Mesenchymal stem cell (in vitro differentiated cells and primary cell): ENCODE results near the gene INSRR.
A peak's percentile ranks its signal among the peaks of the same experiment; 100 is the strongest.

Experiments
- DNase-seq: peaks from one replicate; pipeline ENCODE4 v3.0.0-alpha.2; 2013
- H2AFZ ChIP-seq: one replicate; pipeline ENCODE4 v1.6.1; 2013; ENCODE audit warnings: low read depth, mild to moderate bottlenecking, control low read depth, inconsistent platforms, low read length, moderate library complexity
- H2AK5ac ChIP-seq: 2 replicates; pipeline ENCODE4 v1.6.1; 2013; ENCODE audit warnings: low read length, moderate library complexity, mild to moderate bottlenecking, inconsistent platforms; ENCODE audit not compliant: severe bottlenecking
- H2BK120ac ChIP-seq: one replicate; pipeline ENCODE4 v1.6.1; 2013; ENCODE audit warnings: low read depth, mild to moderate bottlenecking, inconsistent platforms, low read length, moderate library complexity
- H2BK12ac ChIP-seq, 2 experiments: one replicate each; pipeline ENCODE4 v1.6.1; 2013; ENCODE audit warnings: inconsistent platforms in 2 of 2, low read length in 2 of 2, mild to moderate bottlenecking in 2 of 2, moderate library complexity in 2 of 2, control low read depth in 1 of 2
- H2BK15ac ChIP-seq: one replicate; pipeline ENCODE4 v1.6.1; 2013; ENCODE audit warnings: mild to moderate bottlenecking, low read depth, inconsistent platforms; ENCODE audit not compliant: poor library complexity, severe bottlenecking
- H2BK5ac ChIP-seq: 2 replicates; pipeline ENCODE4 v1.6.1; 2013; ENCODE audit warnings: low read depth, mild to moderate bottlenecking, low read length, control low read depth, inconsistent platforms; ENCODE audit not compliant: poor library complexity, severe bottlenecking
- H3K14ac ChIP-seq, 2 experiments: one replicate each; pipeline ENCODE4 v1.6.1; 2013; ENCODE audit warnings: inconsistent platforms in 2 of 2, low read length in 2 of 2, control low read depth in 1 of 2, mild to moderate bottlenecking in 1 of 2, moderate library complexity in 1 of 2
- H3K18ac ChIP-seq, 2 experiments: one replicate each; pipeline ENCODE4 v1.6.1; 2013; ENCODE audit warnings: inconsistent platforms in 2 of 2, low read length in 2 of 2, control low read depth in 1 of 2, low read depth in 1 of 2, mild to moderate bottlenecking in 1 of 2
- H3K23ac ChIP-seq, 2 experiments: one replicate each; pipeline ENCODE4 v1.6.1; 2013; ENCODE audit warnings: inconsistent platforms in 2 of 2, low read length in 2 of 2, mild to moderate bottlenecking in 2 of 2, moderate library complexity in 2 of 2, control low read depth in 1 of 2
- H3K27ac ChIP-seq: 2 replicates; pipeline ENCODE4 v1.5.1; 2013; ENCODE audit warnings: mild to moderate bottlenecking, moderate library complexity, low read length, control low read depth, inconsistent platforms; ENCODE audit not compliant: poor library complexity, severe bottlenecking
- H3K27me3 ChIP-seq, 2 experiments: 2 replicates each; pipeline versions ENCODE4 v1.6.1 to v1.7.0; 2013; ENCODE audit warnings: low read length in 2 of 2, mild to moderate bottlenecking in 2 of 2, moderate library complexity in 2 of 2, control low read depth in 1 of 2, inconsistent platforms in 1 of 2; ENCODE audit not compliant: control insufficient read depth in 1 of 2, insufficient read depth in 1 of 2
- H3K36me3 ChIP-seq, 2 experiments: 2 replicates each; pipeline versions ENCODE4 v1.6.1 to v1.7.0; 2013; ENCODE audit warnings: low read length in 2 of 2, control low read depth in 1 of 2, inconsistent platforms in 1 of 2, low read depth in 1 of 2, mild to moderate bottlenecking in 1 of 2; ENCODE audit not compliant: insufficient read depth in 2 of 2, control insufficient read depth in 1 of 2
- H3K4ac ChIP-seq, 2 experiments: one replicate each; pipeline ENCODE4 v1.6.1; 2013; ENCODE audit warnings: inconsistent platforms in 2 of 2, low read length in 2 of 2, mild to moderate bottlenecking in 2 of 2, moderate library complexity in 2 of 2, control low read depth in 1 of 2, low read depth in 1 of 2
- H3K4me1 ChIP-seq: 2 replicates; pipeline ENCODE4 v1.6.1; 2013; ENCODE audit warnings: low read depth, low read length, control low read depth; ENCODE audit not compliant: control insufficient read depth, insufficient read depth
- H3K4me2 ChIP-seq: 2 replicates; pipeline ENCODE4 v1.6.1; 2013; ENCODE audit warnings: low read length, mild to moderate bottlenecking, inconsistent platforms; ENCODE audit not compliant: poor library complexity, severe bottlenecking
- H3K4me3 ChIP-seq, 2 experiments: 2 replicates each; pipeline versions ENCODE4 v1.5.1 to v1.7.0; 2013; ENCODE audit warnings: low read length in 2 of 2, mild to moderate bottlenecking in 2 of 2, control low read depth in 1 of 2, low read depth in 1 of 2; ENCODE audit not compliant: insufficient read depth in 1 of 2
- H3K79me1 ChIP-seq: replicated peaks from 2 replicates; pipeline ENCODE4 v1.6.1; 2013; ENCODE audit warnings: mild to moderate bottlenecking, control low read depth, low read length, inconsistent platforms; ENCODE audit not compliant: poor library complexity, severe bottlenecking
- H3K9ac ChIP-seq: 2 replicates; pipeline ENCODE4 v1.7.0; 2013; ENCODE audit warnings: mild to moderate bottlenecking, low read length, moderate library complexity
- H3K9me3 ChIP-seq: 2 replicates; pipeline ENCODE4 v1.7.0; 2013; ENCODE audit warnings: mild to moderate bottlenecking, low read length; ENCODE audit not compliant: control insufficient read depth
- H4K8ac ChIP-seq: one replicate; pipeline ENCODE4 v1.6.1; 2013; ENCODE audit warnings: inconsistent platforms, mild to moderate bottlenecking, low read length, moderate library complexity
- H4K91ac ChIP-seq: one replicate; pipeline ENCODE4 v1.6.1; 2013; ENCODE audit warnings: mild to moderate bottlenecking, low read length, inconsistent platforms
- WGBS: methylation state at CpG from one replicate; pipeline ENCODE4 v1.1.7; 2013; ENCODE audit warnings: mixed read lengths; 5-methylcytosine and 5-hydroxymethylcytosine counted together

INSRR gene

DNA sequence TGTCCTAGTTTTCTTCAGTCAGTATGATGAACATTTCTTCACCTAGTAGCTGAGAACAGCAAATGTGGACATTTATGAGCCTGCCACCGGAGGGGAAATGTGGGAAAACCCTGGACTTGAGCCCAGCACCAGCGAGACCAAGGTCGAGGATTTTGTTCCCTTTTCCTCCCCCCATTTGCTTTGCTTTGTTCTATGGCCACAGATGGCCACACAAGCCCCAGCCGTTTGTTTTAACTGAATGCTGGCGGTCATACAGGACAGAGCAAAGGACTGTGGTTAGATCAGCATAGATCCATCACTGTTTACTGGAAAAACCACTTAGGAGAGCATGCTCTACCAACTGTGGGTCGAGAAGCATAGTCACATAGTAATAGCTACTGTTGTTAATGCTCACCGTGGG, 63.1 kb downstream of the INSRR start:
- no peak overlapping the region for H4K8ac ChIP-seq

DNA sequence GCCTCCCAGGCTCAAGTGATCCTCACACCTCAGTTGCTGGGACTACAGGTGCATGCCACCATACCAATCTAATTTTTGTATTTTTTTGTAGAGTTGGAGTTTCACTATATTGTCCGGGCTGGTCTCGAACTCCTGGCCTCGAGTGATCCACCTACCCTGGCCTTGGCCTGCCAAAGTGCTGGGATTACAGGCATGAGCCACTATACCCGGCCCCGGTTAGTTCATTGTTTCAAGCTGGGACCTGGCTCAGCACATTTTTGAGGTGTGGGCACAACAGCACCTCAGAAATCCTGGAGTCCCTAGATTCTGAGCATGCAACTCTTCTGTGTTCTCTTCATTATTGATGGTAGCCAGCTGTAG, 63.6 kb downstream of the INSRR start:
- no peak overlapping the region for H4K8ac ChIP-seq
- H3K4me3 ChIP-seq = no peak overlapping the region
- H2BK12ac ChIP-seq = no peak overlapping the region
- peaks cover 23% of the 10 kb centered on the region for H3K4me1 ChIP-seq
- 95% methylated on average over 5 of the region's 5 CpGs for WGBS
- no peak overlapping the region for H4K91ac ChIP-seq
- peak overlapping the region; percentile 59 for H3K27ac ChIP-seq
- no peak overlapping the region for H2BK120ac ChIP-seq
- peaks cover 15% of the 10 kb centered on the region for H3K79me1 ChIP-seq
- H2AFZ ChIP-seq = no peak overlapping the region
- H2AK5ac ChIP-seq = no peak overlapping the region
- H3K18ac ChIP-seq = no peak overlapping the region
- no peak overlapping the region for H3K23ac ChIP-seq
- H3K4ac ChIP-seq = no peak overlapping the region
- DNase-seq = no peak
- no peak overlapping the region for H3K9ac ChIP-seq
- H3K4me2 ChIP-seq = no peak overlapping the region
- H2BK15ac ChIP-seq = no peak overlapping the region
- H3K9me3 ChIP-seq = no peaks in the 10 kb centered on the region
- H3K14ac ChIP-seq = no peak overlapping the region
- H3K27me3 ChIP-seq = no peaks in the 10 kb centered on the region
- peaks cover 30 to 97% of the 10 kb centered on the region in 2 experiments for H3K36me3 ChIP-seq
- no peak overlapping the region for H2BK5ac ChIP-seq

More for the DNA sequence above, 63.1 kb downstream of the INSRR start:
- Histone ChIP-seq H2AFZ (no peak overlapping the region), H3K79me1 (peaks cover 15% of the 10 kb centered on the region), H2BK5ac (no peak overlapping the region), H3K4me3 (no peak overlapping the region), H3K9ac (no peak overlapping the region), H2BK15ac (no peak overlapping the region), H3K14ac (no peak overlapping the region), H3K4me1 (peaks cover 23% of the 10 kb centered on the region), H2AK5ac (no peak overlapping the region), H3K4me2 (no peak overlapping the region), H3K27ac (peak overlapping the region; percentile 43), H3K18ac (no peak overlapping the region), H3K4ac (no peak overlapping the region), H2BK12ac (no peak overlapping the region), H3K36me3 (peaks cover 32 to 98% of the 10 kb centered on the region in 2 experiments), H3K27me3 (no peaks in the 10 kb centered on the region), H3K23ac (no peak overlapping the region), H2BK120ac (no peak overlapping the region), H4K91ac (no peak overlapping the region), H3K9me3 (no peaks in the 10 kb centered on the region)
- DNase-seq = peak; percentile 51
- WGBS = 59% methylated on average over 7 of the region's 7 CpGs

DNA sequence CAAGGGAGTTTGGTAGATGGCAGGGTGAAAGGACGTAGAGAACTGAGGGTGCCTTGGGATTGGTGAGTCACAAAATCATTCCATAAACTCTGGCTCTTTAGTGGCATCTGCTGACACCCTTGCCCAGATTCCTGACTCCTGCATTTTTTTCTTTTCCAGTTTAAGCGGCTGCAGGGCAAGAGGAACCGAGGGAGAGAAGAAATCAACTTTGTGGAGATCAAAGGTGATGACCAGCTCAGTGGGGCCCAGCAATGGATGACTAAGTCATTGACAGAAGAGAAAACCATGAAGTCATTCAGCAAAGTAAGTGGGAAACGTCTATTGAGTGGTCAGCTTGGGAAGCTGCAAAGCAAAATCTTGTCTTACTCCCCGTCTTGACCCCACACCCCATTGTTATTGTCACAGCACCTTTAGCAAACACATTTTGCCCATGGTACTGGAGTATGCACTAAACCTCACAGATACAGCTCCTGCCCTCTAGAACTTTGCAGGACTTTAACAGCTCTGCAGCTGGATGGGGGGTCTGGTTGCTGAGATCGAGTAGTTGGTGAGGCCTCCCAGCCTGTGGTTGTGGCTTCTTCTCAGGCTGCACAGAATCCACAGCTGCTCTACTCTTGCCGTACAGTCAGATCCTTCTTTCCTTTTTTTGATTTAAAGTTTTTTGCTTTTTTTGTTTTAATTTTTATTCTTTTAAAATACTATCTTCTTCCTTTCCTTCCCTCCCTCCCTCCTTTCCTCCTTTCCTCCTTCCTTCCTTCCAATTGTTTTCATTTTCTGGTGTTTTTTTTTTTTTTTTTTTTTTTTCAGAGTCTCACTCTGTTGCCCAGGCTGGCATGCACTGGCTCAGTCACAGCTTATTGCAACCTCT, 64.2 kb downstream of the INSRR start:
- Histone ChIP-seq H2AK5ac (no peak overlapping the region), H3K14ac (no peak overlapping the region), H2BK12ac (no peak overlapping the region), H3K9me3 (no peaks in the 10 kb centered on the region), H3K4ac (no peak overlapping the region), H3K18ac (no peak overlapping the region), H2AFZ (no peak overlapping the region), H2BK5ac (no peak overlapping the region), H3K27me3 (no peaks in the 10 kb centered on the region), H4K8ac (no peak overlapping the region), H3K4me3 (no peak overlapping the region), H3K27ac (peak overlapping the region; percentile 68), H4K91ac (no peak overlapping the region), H3K9ac (no peak overlapping the region), H2BK120ac (no peak overlapping the region), H3K4me2 (no peak overlapping the region), H3K79me1 (peaks cover 15% of the 10 kb centered on the region), H3K23ac (no peak overlapping the region), H3K4me1 (peaks cover 23% of the 10 kb centered on the region), H2BK15ac (no peak overlapping the region), H3K36me3 (peaks cover 27 to 96% of the 10 kb centered on the region in 2 experiments)
- WGBS = 51% methylated on average over 5 of the region's 7 CpGs
- peak; percentile 39 for DNase-seq
